NCI-H345 treated with DMSO at 0.1 percent for 48 hours (cell line): ENCODE measurements around the gene MPDZ.

Experiments used
- DNase-seq: peaks from one replicate; lab custom pipeline; 2025; ENCODE audit not compliant: unreplicated experiment; lab: John Stamatoyannopoulos, UW

Gene MPDZ

DNA sequence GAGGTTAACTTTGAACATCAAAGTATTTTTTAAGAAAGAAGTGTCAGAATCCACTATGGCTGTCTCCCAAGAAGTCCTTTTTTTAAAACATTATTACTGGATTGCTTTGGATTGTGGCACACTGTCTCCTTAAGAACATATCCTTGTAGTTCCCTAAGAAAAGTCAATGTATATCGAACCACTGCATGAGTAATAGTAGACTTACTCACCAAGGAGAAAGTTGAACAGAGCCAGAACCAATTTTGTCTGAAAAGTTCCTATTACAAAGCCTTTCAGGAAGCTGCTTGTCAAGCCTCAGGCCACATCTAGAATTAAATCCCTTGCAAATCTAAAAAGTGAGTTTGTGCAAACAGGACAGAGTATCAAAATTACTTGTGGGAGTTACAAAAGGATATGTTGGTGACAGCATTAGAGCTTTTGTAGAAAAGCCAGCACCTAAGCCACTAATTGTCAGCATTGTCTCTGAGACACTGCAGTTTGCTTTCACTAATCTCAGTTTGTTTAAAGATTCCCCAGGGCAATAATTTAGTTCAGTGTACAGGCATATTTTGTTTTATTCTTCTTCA is 195.4 kb downstream of the MPDZ start:
- no peak for DNase-seq

DNA sequence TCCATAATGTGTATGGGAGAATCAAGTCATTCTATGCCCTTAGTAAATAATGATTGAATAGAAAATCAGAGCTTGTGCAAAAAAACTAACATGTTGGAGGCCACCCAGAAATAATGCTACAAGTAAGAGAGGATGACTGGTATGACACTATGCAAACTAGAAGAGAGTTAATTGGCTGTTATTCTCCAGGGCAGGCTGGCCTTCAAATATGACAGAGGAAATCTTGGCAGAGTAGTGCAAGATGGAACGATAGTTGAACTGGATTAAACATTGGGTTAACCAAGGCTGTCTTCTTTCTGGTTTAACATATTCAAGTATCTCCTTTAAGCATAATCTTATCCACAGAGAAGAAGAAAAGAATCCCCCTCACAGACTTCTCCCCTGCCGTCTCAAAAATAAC is 196.1 kb downstream of the MPDZ start:
- DNase-seq, result no peak

DNA sequence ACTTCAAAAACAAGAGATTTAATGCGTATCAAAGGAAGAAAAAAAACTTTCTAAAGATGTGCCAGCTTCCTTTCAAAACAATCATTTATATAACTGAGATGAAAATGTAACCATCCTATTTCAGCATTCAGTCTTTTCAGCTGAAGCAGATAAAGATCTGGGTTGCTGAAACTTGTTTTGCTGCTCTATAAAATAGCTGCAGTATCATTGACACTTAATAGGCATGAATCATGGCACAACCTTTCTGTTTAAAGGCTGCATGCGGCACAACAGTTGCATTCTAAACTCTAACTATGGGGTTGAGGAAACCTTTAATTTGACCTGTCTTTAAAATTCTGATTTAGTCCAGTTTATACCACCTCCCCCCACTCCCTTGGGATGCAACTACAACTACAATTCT is 196.7 kb downstream of the MPDZ start:
- DNase-seq, result no peak

DNA sequence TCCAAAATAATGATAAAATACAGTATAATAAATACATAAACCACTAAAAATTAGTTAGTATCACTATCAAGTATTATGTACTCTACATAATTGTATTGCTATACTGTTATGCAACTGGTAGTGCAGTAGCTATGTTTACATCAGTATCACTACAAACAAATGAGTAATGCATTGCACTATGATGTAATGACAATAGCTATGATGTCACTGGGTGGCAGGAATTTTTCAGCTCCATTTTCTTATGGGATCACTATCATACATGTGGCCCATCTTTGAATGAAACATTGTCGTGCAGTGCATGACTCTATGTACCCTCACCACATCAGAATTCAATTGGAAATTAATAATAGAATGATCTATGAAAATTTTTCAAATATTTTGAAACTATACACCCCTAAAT is 201.3 kb downstream of the MPDZ start:
- no peak for DNase-seq

DNA sequence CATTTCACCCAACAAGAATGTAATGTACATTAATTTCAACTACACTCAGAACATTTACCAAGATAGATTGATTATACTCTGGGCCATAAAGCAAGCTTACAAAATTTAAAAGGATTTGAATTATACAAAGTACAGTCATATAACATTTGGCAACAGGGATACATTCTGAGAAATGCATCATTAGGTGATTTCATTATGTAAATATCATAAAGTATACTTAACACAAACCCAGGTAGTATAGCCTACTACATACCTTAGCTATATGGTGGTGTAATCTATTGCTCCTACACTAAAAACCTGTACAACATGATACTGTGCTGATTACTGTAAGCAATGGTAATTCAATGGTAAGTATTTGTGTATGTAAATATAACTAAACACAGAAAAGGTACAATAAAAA is 202.9 kb downstream of the MPDZ start:
- no peak for DNase-seq

DNA sequence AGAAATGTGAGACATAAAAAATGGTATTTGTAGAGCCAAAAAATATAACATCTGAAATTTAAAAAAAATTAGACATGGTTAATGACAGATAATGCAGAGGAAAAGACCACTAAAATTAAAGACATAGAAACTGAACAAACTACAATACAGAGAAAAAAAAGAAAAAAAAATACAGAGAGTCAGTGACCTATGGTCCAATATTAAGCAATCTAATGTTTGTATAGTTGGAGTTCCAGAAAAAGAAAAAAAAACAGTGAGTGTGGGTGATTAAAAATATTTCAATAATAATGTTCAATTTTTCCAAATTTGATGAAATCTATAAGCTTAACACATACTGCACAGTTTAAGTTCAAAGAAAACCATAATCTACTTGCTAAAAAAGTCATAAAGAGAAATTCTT is 207.6 kb downstream of the MPDZ start:
- DNase-seq, result no peak

DNA sequence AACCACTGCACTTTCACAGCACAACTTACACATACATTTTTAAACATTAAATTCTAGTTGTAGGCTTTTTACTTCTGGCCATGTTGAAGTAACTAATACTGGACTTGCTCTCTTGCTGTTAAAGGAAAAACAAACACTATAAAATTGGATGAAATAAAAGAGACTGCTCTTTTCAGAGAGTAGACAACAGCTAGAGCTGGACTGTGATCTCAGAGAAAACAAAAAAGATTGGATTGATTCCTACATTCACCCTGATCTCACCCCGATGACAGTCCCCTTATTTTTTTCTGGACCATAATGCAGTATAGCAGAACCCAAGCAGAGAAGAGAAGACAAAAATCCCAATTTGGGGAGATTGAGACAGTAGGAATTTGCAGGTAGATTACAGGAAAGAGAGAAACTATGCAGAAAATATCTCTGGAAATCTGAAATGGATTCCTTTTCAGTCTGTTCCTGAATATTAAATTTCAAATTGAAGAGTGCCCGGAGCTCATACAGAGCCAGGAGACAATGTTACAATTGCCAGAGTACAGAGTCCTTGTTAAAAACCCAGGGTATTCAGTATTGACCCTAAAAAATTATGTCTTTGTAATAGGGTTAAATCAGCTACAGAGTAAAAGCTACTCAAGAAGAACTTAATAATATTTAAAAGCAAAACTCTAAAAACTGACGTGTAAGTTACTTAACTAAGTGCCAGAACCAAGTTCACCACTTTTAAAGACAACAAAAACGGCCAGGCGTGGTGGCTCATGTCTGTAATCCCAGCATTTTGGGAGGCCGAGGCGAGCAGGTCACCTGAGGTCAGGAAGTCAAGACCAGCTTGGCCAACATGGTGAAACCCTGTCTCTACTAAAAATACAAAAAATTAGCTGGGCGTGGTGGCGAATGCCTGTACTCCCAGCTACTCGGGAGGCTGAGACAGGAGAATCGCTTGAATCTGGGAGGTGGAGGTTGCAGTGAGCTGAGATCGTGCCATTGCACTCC is 208.6 kb downstream of the MPDZ start:
- no peak for DNase-seq

DNA sequence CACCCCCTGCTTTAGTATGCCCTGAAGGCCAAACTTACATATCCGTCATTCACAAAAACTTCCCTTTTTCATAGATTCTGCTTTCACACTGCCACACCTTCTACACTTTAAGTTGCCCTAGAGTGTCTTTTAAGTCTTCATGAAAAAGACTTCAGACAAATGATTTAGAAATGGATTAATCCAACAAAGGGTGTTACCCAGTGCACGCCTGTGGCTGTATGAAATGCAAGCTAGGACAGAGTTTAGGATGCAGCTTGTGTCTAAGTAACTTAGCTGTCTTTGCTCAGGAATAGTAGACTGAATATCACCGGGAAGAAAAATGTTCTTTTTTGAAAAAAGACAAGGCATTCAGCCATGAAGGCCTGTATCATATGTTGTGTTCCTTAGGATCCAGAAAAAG is 210.0 kb downstream of the MPDZ start:
- no peak for DNase-seq

DNA sequence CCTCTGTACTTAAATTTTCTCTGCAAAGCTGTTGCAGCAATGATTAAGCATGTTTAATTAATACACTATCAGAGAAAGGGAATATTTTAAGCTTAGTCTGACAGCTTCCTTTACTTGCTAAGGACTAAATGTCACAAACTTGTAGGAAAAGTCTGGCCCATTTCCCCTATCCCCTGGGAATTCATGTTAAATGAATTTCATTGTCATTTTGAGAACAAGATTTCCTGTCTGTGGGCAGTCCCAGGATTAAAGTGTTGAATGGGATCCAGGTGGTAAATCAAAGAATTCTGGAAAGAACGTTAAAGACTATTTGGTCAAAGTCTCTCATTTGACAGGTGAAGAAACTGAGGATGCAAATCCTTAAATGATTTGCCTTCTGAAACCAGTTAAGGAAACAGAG is 214.8 kb downstream of the MPDZ start:
- no peak for DNase-seq

DNA sequence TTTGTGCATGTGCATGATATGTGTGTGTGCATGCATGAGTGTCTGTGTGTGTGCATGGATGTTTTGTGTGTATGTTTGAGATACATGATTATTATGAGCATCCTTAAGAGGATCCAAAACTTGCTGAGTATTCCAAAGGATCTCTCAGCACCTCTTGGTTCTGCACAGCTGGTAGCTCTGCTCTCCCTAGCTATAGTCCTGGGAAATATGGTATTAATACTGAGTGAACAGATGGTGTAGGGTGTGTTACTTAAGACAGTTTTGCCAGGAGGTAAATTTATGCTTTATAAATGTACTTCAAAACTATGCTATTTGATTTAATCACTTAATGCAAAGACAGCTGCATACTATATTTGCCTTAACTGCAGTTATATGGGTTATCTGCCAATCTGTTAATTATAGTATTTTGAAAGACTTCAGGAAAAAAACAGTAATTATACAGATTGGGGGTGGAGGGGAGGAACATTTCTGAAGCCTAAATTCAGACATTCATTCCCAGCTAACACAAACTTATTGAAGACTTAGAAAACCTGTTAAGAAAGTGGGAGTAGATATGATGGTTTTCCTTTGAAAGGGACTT is 215.5 kb downstream of the MPDZ start:
- no peak for DNase-seq

DNA sequence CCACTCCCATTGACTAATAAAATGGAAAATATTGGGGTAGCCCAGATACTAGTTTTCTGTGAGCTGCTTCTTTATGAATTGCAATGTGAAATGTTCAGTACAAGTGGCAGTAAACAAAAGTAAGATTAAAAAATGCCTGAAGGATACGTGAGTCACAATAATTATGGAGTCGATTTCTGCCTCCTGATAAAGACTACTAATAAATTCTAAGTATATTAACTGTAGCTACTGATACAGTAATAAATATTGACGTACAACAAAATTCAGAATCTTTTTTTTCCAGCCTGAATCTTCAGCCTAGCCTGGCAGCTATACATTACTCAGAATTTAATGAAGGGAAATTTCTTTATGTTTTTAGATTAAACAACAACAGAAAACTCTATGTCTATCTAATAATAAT is 218.1 kb downstream of the MPDZ start:
- no peak for DNase-seq
